Left ventricle myocardium inferior (tissue), 1 donor: ENCODE measurements around the gene COL12A1. TPM values are rescaled to one million over a fixed set of nuclear protein-coding genes. Genes with fewer than 3 reads are reported as not detected.
A peak's percentile ranks its signal among the peaks of the same experiment; 100 is the strongest.

Source experiments
- DNase-seq: peaks from one replicate; pipeline ENCODE4 v3.0.0-alpha.2; 2020
- H3K27ac ChIP-seq: fragments of 200-600 bp; replicated peaks from 2 replicates; pipeline ENCODE4 v1.8.0; 2021
- H3K27me3 ChIP-seq: fragments of 200-600 bp; 2 replicates; pipeline ENCODE4 v1.8.0; 2021; ENCODE audit warnings: low read depth
- H3K36me3 ChIP-seq: fragments of 200-600 bp; 2 replicates; pipeline ENCODE4 v1.8.0; 2021
- H3K4me1 ChIP-seq: fragments of 200-600 bp; 2 replicates; pipeline ENCODE4 v1.8.0; 2021
- H3K4me3 ChIP-seq: fragments of 200-600 bp; 2 replicates; pipeline ENCODE4 v1.8.0; 2021; ENCODE audit warnings: mild to moderate bottlenecking, moderate library complexity
- H3K9me3 ChIP-seq: fragments of 200-600 bp; replicated peaks from 2 replicates; pipeline ENCODE4 v1.8.0; 2021
- intact Hi-C: fragments of 100-400 bp; cut with micrococcal nuclease; formaldehyde crosslinking; loops from one replicate; pipeline ENCODE4 v1.11.0; 2022
- total RNA-seq: library from RNA; stranded (reverse); fragmentation: NEBNext Ultra II Directional; extraction: Animal tissue kit (Norgen Biotek cat#: 25700); gene quantifications from one replicate; pipeline ENCODE4 v1.2.1, GENCODE V29; 2021
- TF ChIP-seq, protein P1 (sequence below): fragments of 200-600 bp; IDR thresholded peaks from 2 replicates; pipeline ENCODE4 v1.8.0; 2021; ENCODE audit warnings: antibody characterized with exemption, mild to moderate bottlenecking, borderline replicate concordance
- donor health status: DM: no; HTN: yes; CAD: no; lungs with severe emphysema.

Gene COL12A1
- total RNA-seq, 1 donor from 2014 or later = 12.2 TPM

DNA sequence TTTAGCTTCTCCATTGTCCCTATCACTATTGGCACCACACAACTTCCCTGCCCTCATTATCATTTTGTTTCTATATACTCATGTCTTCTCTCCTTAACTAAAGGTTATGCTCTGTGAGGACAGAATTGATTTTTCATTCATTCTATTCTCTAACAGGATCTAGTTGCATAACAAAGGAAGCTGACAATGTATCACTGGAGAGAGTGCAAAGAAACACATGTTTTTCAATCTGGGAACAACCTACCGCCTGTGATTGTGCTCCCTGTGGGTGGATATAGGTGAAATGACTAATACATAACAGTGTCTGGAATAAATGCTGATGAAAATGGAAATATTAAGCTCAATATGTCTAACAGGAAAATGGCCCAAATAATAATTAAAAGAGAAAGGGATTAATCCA lies 56.6 kb downstream of the COL12A1 start:
- no peak for DNase-seq
- no peaks in the 10 kb centered on the region for H3K36me3 ChIP-seq
- TF ChIP-seq, protein P1, sequence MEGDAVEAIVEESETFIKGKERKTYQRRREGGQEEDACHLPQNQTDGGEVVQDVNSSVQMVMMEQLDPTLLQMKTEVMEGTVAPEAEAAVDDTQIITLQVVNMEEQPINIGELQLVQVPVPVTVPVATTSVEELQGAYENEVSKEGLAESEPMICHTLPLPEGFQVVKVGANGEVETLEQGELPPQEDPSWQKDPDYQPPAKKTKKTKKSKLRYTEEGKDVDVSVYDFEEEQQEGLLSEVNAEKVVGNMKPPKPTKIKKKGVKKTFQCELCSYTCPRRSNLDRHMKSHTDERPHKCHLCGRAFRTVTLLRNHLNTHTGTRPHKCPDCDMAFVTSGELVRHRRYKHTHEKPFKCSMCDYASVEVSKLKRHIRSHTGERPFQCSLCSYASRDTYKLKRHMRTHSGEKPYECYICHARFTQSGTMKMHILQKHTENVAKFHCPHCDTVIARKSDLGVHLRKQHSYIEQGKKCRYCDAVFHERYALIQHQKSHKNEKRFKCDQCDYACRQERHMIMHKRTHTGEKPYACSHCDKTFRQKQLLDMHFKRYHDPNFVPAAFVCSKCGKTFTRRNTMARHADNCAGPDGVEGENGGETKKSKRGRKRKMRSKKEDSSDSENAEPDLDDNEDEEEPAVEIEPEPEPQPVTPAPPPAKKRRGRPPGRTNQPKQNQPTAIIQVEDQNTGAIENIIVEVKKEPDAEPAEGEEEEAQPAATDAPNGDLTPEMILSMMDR = no peak
- H3K4me3 ChIP-seq = no peak overlapping the region
- peak overlapping the region; percentile 35 for H3K27ac ChIP-seq
- H3K9me3 ChIP-seq = no peaks in the 10 kb centered on the region
- peaks cover 7% of the 10 kb centered on the region for H3K4me1 ChIP-seq
- intact Hi-C loops = no loop called here
- no peaks in the 10 kb centered on the region for H3K27me3 ChIP-seq

DNA sequence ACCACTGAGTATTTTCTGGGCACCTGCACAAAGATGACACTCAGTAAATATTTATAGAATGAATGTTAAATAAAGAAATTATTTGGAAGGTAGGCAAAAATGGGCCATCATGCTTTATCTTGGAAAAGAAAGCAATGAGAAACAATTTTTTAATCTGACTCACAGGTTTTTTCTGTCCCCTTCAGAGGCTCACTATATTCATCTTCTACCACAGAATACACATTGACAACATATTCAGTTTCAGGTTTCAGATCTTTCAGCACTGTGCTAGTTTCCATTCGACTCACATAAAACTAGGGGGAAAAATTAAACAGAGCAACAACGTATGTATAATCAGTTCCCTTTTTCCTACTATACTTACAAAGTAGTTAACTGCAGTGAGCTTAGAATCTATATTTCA lies 58.3 kb downstream of the COL12A1 start:
- H3K36me3 ChIP-seq = no peaks in the 10 kb centered on the region
- H3K9me3 ChIP-seq = no peaks in the 10 kb centered on the region
- no peaks in the 10 kb centered on the region for H3K27me3 ChIP-seq
- H3K4me1 ChIP-seq = peaks cover 7% of the 10 kb centered on the region
- intact Hi-C loops = no loop called here
- H3K4me3 ChIP-seq = no peak overlapping the region
- H3K27ac ChIP-seq = no peak overlapping the region
- TF ChIP-seq, protein P1 = no peak
- no peak for DNase-seq

GRCh38 chr6:75145976-75146375 lies 59.9 kb downstream of the COL12A1 start:
- intact Hi-C loops = no loop called here
- DNase-seq = no peak
- Histone ChIP-seq H3K9me3 (no peaks in the 10 kb centered on the region), H3K36me3 (no peaks in the 10 kb centered on the region), H3K4me3 (no peak overlapping the region), H3K4me1 (peaks cover 7% of the 10 kb centered on the region), H3K27me3 (no peaks in the 10 kb centered on the region), H3K27ac (no peak overlapping the region)
- TF ChIP-seq, protein P1 = no peak

- intact Hi-C loops = no loop called here
Observed at GRCh38 chr6:75145211-75145610, 60.6 kb downstream of the COL12A1 start.

DNA sequence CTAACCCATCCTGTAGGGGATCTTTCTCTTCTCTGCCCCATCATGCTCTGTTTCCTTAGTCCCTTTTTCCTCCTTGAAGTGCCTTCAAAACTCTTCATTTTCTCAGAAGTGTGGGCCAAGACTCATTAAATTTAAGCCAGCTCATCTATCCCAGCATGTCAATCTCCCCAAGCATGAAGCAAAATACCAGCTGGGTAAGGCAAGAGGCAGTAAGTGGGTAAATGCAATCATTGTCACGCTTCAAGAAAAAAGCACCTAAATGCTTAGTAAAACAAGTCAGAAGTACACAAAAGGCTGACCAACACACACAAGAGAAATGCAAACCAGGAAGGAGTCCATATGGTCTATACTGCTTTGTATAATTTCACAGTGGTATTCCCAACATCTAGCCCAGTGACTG lies 61.5 kb downstream of the COL12A1 start:
- TF ChIP-seq, protein P1 = no peak
- Histone ChIP-seq H3K4me3 (no peak overlapping the region), H3K9me3 (no peaks in the 10 kb centered on the region), H3K36me3 (no peaks in the 10 kb centered on the region), H3K27me3 (no peaks in the 10 kb centered on the region), H3K4me1 (peaks cover 5% of the 10 kb centered on the region), H3K27ac (no peak overlapping the region)
- no peak for DNase-seq
- intact Hi-C loops = no loop called here

More at GRCh38 chr6:75145211-75145610, 60.6 kb downstream of the COL12A1 start:
- DNase-seq = no peak
- no peak overlapping the region for H3K27ac ChIP-seq
- no peaks in the 10 kb centered on the region for H3K9me3 ChIP-seq
- H3K27me3 ChIP-seq = no peaks in the 10 kb centered on the region
- H3K36me3 ChIP-seq = no peaks in the 10 kb centered on the region
- TF ChIP-seq, protein P1 = no peak
- peaks cover 7% of the 10 kb centered on the region for H3K4me1 ChIP-seq
- H3K4me3 ChIP-seq = no peak overlapping the region

DNA sequence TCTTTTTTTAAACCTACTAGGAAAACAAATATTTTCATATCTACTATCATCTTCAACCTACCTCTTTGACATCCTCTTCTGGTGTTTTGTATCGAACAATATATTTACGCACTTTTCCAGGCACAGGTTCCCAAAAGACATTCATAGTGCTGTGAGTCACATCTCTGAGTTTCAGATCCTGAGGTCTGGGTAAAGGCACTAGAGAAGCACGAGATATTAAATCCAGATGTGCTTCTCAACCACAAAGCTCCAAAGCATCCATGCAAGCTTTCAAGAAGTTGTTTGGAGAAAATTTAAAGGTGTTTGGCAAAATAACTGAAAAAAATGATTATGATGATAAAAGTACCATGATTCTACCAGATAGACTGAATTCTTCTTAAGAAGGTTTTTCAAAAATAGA lies 62.7 kb downstream of the COL12A1 start:
- no peaks in the 10 kb centered on the region for H3K9me3 ChIP-seq
- intact Hi-C loops = no loop called here
- no peaks in the 10 kb centered on the region for H3K4me1 ChIP-seq
- DNase-seq = no peak
- TF ChIP-seq, protein P1 = no peak
- no peaks in the 10 kb centered on the region for H3K36me3 ChIP-seq
- no peak overlapping the region for H3K4me3 ChIP-seq
- H3K27ac ChIP-seq = peak overlapping the region; percentile 21
- no peaks in the 10 kb centered on the region for H3K27me3 ChIP-seq
